ENCODE results near the gene ZFAND5.

- TF ChIP-seq POLR2A (IDR thresholded peaks at IDR 0.05) (no peak), CTCF (IDR thresholded peaks at IDR 0.05) (no peak)
Measured at GRCh38 chr9:72315510-72316311, 49.3 kb downstream of the ZFAND5 start.
